Renal pelvis (tissue), 4 donors: Measurements from ENCODE around the gene SFMBT2. TPM values are rescaled to one million over a fixed set of nuclear protein-coding genes. Genes with fewer than 3 reads are reported as not detected.
"Not testable (repeated sequence)": the region's sequence is repeated elsewhere in the genome, so short reads cannot be mapped to it uniquely, and the experiment has no call there.

Experiments
- DNase-seq: peaks from one replicate; pipeline ENCODE4 v3.0.0-alpha.2; 2013
- polyA plus RNA-seq, 3 donors: library from polyadenylated mRNA; unstranded; fragments of 120-200 nt; gene quantifications; one replicate each; pipeline ENCODE4 v1.2.1, GENCODE V29; 2013; ENCODE audit not compliant: insufficient read length in 3 of 3

The SFMBT2 gene
- polyA plus RNA-seq, 3 donors: 6.2 to 8.5 (median 7.6) TPM

DNA sequence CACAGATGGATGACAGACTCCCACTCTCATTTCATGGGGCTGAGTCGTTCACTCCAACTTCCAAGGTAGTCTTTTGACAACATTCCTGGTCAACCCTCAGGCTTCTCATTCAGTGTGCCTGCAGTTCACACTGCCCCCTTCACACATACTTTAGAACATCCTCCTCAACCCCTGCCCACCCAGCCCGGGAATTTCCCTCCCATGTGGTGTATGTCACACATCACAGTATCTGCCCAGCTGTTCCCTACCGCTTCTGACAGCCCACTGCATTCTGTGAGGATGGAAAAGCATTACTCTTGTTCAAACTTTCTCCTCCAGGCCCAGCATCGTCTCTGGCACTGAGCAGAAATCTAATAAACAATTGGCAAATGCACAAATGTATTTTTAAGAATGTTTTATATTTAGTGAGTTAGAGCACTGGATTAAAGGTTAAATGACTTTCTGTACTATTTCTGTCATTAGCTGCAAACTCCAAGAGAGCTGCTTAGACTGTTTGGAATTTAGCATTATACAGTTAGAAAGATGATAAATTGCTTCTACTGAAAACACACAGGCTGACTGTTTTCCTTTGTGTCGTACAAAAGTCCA lies 110.4 kb downstream of the SFMBT2 start:
- peak; percentile 80 for DNase-seq

DNA sequence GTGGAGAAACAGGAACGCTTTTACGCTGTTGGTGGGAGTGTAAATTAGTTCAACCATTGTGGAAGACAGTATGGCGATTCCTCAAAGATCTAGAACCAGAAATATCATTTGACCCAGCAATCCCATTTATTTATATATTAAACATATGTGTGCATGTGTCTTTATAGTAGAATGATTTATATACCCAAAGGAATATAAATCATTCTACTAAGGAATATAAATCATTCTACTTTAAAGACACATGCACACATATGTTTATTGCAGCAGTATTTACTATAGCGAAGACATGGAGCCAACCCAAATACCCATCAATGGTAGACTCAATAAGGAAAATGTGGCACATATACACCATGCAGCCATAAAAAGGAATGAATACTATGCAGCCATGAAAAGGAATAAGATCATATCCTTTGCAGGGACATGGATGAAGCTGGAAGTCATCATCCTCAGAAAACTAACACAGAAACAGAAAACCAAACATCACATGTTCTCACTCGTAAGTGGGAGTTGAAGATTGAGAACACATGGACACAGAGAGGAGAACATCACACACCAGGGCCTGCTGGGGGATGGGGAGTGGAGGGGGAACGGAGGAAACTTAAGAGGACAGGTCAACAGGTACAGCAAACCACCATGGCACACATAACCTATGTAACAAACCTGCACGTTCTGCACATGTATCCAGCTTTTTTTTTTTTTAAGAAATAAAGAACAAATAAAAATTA lies 111.1 kb downstream of the SFMBT2 start:
- not testable (repeated sequence) for DNase-seq

DNA sequence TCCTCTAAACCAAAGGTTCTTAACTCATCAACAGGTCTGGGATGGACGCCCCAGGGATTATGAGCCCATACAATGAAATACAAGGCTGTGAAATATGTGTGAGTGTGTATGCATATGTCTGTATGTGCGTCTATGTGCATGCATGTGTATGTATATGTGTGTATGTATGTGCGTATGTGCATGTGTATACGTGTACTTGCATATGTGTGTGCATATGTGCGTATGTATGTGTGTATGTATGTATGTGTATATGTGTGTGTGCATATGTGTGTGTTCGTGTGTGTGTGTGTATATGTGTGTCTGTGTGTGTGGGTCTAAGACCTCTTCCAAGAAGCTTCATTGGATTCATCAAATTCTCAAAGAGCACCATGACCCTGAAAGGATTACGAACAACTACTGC lies 112.3 kb downstream of the SFMBT2 start:
- DNase-seq: no peak

DNA sequence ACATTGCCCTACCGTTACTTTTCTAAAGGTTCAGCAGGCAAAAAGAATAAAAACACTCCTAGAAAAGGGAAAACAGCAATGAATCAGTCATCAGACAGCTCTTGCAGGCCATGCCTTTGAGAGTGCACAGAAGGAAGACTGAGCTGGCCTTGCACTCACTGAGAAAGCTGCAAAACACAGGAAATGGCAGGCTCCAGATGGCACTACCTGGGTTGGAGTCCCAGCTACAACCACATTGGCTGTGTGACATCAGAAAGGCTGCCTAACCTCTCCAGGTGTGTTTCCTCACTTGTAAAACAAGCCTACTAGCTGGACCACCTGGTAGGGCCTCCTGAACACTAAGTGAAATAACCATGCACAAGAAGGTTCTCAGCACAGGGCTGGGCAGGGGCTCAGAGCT lies 113.7 kb downstream of the SFMBT2 start:
- no peak for DNase-seq

DNA sequence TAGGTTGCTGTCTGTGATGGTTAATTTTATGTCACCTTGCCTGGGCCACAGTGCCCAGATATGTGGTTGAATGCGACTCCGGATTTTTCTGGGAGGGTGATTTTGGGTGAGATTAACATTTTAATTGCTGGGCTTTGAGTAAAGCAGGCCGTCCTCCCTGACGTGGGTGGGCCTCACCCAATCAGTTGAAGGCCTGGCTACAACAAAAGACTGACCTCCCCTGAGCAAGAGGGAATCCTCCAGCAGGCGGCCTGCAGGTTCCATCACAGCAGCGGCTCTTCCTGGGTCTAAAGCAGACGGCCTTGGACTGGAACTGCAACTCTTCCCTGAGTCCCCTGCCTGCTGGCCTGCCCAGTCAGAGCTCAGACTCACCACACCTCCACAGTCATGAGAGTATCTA lies 114.2 kb downstream of the SFMBT2 start:
- DNase-seq: no peak

DNA sequence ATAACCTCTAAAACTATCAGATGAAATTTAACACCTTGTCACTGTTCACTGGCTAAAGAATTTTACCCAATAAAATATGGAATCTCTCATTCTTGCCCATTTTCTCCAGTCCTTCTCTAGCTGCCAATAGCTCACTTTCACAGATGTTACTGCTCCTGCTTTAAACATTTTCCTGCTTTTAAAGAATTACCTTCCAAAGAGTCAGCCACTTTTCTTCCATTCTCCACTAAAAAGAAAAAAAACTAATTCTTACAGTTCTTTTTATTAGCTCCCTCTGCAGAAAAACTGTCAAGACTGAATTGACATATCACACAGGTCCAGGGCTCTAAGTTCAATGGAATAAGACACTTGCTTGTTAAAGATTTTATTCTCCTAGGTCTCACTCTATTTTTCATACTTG lies 114.8 kb downstream of the SFMBT2 start:
- DNase-seq: no peak

DNA sequence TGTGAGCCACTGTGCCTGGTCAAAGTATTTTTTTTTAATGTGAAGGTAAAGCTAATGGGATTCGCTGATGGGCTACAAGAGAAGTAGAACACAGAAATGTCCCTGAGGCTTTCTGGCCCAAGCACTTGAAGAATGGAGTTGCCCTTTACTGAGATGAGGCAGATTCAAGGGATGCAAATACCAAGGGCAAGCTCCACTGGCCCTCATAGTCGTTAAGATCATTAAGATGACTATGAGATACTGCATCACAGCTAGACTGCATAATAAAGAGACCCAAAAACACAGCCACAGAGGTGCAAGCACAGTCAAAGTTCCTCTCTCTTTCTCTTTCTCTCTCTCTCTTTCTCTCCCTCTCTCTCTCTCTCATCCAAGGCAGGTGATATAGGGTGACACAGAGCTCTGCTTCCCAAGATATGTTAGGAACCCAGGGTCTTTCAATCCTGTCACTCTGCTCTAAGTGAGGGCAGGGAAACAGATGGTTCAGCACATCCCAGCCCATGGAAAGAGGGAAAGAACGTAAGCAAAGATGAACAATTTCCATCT lies 117.4 kb downstream of the SFMBT2 start:
- no peak for DNase-seq

DNA sequence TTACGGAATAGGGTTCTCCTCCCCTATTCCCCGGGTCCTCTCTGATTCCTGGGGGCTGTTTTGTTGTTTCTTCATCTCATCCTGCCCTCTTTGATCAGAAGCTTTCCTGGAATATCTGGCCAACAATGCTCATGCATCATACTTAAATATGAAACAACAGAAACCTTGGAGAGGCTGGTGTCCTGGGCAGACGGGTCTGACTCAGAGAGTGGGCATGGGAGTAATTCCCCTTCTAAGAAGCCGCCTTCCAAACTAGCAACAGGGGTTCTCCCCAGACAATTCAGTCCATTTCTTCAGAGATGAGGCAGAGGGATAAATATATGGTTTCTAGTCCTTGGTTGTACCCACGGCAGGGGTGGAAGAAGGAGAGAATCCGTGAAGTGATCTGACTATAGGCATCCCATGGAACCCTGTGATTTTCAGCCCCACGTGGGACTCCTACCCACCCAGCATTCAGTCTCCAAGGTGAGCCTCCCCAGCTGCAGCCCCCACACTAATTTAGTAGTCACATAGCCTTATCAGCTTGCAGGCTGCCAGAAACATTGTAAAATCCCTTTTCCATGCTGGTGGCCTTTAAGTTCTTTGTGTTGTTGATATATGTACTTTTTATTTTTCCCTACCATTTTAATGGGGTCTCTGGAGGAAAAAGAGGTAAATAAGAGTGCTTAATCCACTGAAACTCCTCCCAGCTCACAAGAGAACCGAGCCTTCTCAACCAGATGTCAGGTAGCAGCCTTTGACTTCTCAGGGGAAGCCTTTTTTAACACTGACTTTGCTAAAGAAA lies 119.2 kb downstream of the SFMBT2 start:
- DNase-seq: no peak

DNA sequence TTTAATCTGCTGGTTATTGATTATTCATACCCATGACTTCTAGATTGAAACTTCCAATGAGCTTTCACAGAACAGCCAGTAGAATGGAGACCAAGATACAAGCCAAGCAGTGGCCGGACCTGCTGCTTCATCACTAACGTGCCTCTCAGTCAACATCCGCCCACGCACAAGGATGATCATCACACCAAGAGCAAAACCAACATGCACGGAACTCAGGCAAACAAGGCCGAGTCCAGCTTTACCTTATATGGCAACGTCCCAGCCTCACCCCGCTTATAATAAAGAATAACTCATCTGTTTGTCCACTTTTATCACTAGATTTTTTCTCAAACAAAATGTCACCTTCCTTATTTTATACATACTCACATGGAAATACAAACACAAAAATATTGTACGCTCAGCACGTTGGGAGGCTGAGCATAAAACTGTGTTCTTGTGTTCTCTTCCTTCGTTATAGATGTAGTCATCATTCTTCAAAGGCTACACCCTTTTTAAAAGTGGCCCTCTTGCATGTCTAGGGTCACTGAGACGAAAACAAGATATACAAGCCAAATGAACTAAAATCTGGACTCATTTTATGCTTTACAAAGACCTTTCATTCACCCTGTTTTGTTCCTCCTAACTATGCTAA lies 122.7 kb downstream of the SFMBT2 start:
- DNase-seq: no peak

DNA sequence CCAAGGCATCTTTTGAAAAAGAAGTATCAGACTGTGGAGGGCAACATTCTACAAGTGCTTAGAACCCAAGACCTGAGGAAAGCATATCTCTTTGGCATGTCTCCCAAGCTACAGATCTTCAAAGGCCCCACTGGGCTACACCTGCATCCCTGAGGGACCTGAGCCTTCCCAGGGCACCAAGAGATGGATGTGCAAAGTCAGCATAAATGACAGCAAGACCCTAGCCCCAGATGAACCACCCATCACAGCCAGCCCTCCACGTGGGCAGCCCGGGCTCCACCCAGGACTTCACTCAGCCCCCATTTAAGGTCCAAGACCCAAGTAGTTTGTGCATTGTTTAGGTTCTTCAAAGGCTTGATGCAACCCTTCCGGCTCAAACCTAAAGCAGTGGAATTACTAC lies 123.5 kb downstream of the SFMBT2 start:
- DNase-seq: no peak

DNA sequence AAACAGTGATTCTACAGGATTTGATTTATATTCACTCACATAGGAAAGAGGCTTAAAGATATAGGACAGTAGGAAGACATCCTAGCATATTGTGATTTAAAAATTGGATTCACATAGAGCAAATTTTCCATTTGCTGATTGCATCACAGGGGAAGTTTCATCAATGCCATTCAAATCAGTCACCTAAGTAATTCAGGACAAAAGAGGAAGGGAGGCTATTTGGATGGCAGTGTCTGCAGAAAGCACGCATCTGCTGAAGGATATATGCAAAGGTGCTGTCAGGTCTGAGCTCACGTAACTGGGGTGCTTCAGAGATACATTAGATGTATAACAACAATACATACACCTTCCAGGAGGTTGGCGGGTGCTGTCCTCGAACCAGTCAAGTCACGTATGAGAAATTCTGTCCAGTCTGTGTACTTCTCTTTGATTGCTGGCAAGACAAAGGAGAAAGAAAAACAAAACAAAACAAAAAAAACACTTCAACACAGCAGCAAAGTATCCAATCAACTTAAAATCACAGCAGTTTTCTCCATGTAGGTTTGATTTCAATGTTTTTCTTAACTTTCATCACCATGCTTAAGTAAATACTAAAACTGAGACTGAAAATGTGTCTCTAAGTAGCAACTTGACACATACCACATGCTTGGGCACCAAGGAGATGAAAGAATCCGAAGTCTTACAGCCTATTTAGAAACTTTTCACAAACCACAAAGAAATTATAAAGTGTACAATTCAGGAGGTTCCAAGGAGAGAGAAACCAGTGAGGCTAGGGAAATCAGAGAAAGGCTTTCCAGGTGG lies 125.1 kb downstream of the SFMBT2 start:
- no peak for DNase-seq

DNA sequence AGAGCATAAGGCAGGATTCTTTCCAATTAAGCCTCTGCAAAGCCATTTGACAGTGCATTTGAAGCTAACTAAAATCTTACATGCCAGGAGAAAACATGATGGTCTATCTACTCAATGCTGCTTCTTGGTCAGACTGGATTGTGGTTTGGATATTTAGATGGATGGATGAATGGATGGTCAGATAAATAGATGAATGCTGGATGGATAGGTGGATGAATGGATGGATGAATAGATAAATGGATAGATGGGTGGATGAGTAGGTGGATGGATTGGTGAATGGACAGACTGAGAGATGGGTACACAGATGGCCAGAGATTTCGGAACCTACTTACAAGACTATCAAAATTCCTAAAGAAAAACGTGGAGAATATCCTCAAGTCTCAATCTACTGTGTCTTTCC lies 127.6 kb downstream of the SFMBT2 start:
- DNase-seq: no peak

DNA sequence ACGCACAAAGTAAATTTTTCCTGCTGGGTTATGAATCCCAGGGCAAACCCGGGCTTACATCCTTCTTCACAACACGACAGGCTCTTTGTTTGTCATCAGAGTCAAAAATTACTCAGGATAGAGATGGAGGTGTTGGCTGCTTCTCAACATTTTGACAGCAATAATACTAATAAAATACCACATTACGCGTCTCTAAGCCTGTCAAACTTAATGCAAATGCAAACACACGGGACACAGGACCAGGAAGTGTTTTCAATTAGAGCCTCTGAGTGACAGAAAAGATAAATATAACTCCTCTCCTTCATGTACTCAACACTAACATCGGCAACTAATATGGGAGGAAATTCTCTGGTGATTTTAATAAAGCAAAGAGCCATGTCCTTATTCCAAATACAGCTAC lies 128.4 kb downstream of the SFMBT2 start:
- DNase-seq: no peak

DNA sequence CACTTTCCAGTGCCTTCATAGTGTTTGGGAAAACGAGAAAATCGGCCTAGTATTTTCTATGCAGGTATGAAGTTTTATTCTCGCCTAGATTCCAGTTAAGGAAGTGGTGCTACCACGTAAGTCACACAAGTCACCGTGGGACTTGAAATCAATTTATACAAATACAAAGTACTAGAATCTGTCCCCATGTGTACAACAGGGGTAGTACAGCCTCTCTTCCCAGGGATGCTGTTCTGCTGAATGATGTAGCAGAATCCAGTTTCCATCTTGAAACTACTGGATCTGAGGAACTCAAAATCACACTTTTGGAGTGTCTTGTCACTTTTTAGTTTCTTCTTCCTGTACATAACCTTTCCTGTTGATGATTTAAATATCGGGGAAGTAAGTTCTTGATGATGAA lies 129.4 kb downstream of the SFMBT2 start:
- no peak for DNase-seq

DNA sequence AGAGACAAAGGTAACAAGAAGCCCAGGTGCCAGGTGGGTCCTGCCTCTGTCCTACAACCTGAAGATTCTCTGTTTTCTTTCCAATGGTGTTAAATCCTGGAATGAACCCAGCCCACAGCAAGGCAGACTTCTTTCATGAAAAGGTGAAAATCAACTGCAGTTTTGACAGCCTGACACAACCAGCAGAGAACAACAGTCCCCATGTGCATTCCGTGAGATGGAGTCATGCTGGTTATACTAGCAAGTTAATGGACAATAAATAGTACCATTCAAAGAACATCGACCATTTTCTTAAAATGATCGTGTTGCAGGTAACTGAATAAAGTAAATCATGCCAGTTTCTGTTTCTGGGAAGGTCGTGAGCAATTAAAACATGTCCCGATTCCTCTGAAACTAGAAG lies 131.5 kb downstream of the SFMBT2 start:
- DNase-seq: no peak

DNA sequence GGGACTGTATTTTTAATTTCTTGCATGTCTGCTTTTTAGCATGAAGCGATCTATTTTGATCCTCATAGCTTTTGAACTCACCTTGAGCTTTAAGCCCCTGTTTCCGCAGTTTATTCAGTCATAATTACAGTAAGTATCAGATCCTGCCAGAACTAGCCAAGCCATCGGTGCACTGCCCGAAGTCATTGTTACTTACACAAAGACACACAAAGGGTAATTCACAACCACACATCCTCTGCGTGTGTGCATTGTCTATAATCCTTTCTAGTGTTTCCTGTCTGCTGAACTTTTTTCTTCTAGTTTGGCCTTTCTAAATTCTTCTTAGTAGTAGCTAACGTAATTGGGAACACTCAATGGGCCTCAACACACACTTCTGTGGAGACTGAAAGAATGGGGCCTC lies 133.0 kb downstream of the SFMBT2 start:
- no peak for DNase-seq

DNA sequence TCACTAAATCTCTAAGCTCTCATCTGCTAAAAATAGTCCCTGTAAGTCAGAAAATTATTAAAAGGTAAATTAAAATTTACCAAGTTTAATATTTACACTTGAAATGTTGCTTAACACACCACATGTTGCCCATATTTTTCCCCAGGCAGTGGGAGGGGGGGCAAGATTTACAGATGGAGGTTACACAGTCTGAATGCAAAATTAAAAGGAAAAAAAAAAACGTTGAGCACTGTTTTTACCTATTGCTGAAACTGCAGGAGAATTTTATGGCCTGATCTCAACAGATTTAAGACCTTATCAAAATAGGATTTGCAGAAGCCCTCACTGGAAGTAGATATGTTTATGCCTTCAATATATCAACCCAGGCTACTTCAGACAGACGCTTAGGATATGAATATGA lies 133.4 kb downstream of the SFMBT2 start:
- DNase-seq: no peak

DNA sequence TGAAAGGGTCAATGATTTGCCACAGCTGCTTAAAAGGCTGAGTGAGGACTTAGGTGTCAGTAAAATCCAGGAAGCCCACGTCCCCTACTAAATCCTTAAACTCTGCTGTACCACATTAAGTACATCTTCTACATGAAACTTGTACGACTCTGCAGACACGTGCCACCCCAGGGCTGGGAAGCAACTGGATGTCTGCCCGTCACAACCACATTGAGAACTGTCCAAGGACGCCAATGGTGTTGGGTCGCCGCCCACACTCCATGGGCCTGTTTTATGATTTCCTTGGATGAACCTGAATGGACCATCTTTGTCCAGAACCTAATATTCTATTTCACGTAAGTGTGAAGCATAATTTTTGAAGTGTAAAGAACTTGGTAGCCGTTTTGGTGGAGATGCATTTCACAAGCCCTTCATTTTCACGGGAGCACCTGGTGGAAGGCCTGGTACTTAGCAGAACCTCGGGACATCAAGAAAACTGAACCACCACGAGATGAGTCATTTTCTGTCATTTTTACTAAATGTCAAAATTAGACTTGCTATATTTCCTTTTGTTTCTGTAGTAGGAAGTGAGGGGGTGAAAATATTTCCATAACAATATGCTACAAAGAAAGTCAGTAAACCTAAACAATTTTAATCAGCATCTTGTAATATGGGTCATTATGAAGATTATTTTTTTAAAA lies 134.9 kb downstream of the SFMBT2 start:
- DNase-seq: no peak

DNA sequence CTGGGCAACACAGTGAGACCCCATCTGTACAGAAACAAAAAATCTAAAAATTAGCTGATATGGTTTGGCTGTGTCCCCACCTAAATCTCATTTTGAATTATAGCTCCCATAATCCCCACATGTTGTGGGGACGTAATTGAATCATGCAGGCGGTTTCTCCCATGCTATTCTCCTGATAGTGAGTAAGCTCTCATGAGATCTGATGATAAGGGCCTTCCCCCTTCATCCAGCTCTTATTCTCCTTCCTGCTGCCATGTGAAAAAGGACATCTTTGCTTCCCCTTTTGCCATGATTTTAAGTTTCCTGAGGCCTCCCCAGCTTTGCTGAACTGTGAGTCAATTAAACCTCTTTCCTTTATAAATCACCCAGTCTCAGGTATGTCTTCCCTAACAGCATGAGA lies 136.5 kb downstream of the SFMBT2 start:
- no peak for DNase-seq

DNA sequence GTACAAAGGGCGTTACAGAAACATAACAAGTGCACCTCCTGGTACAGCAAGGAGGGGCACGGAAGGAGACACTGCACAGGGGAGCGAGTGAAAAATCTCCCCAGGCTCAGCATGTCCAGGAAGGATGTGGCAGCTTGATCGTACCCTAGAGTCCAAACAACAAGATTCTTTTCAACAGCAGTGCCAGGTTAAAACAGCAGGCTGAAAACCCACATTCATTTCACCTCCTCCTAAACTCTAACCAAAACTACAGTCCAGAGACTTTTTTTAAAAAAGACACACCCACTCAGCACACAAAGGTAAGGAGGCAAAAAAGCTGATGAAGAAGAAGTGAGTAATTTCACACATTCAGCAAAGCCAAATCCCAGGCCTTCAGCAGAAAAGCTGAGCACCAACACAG lies 138.8 kb downstream of the SFMBT2 start:
- DNase-seq: no peak

DNA sequence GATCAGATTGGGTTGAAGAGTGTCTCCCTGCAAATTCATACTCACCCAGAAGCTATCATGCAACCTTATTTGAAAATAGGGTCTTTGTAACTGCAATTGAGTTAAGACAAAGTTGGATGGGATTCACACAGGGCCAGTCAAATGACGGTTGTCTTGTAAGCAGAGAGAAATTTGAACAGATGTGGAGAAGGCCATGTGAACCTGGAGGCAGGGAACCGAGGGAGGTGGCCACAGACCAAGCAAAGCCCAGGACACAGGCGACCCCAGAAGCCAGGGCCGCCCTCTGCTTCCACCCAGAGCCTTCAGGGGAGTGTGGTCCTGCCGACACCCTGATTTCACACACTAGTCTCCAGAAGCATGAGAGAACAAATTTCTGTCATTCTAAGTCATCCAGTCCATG lies 140.8 kb downstream of the SFMBT2 start:
- DNase-seq: no peak
